GM18519 (cell line): ENCODE results near the gene ZNF496.
"Not testable (repeated sequence)": the region's sequence is repeated elsewhere in the genome, so short reads cannot be mapped to it uniquely, and the experiment has no call there.

Experiments
- ATAC-seq: cut with Tn5 transposase; IDR thresholded peaks from one replicate; pipeline ENCODE4 v1.9.1; 2021; ENCODE audit warnings: mild to moderate bottlenecking, moderate library complexity; ENCODE audit not compliant: unreplicated experiment, low FRiP score

ZNF496 gene

DNA sequence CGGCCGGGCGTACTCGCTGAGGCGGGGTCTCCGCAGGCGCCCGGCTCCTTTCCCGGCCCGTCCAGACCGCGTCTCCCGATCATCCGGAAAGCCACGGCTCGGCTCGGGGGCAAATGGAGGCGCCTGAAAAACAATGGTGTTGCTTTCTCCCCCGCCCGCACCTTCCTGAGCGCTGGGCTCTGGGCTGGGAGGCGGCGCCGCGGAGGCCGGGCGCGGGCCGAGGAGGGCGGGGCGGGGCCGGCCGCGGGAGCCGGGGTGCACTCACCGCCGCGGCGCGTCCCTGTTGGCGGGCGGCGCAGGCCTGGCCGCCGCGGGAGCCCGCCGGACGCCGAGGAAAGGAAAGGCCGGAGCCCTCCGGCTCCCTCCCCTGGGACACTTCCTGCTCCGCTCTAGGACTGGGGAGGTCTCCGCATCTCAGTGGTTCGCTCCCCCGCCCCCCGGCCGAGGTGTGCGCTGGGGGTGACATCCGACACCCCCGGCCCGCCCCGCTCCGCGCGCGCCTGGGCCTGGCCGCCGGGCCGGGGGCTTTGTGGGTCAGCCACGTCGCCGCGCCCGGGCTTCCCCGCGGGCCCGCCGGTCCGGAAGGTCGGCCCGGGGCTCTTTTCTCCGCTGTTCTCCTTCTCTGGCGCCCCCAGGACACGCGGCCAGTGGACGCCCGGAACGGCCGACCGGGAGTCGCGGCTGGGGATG lies at the start of gene ZNF496:
Gene ZNF496, minus strand, starts transcription at position 343 of the 690 bp plus-strand sequence. CDS start 2,289 bp downstream, outside the sequence.
- ATAC-seq, result peak; percentile 57

DNA sequence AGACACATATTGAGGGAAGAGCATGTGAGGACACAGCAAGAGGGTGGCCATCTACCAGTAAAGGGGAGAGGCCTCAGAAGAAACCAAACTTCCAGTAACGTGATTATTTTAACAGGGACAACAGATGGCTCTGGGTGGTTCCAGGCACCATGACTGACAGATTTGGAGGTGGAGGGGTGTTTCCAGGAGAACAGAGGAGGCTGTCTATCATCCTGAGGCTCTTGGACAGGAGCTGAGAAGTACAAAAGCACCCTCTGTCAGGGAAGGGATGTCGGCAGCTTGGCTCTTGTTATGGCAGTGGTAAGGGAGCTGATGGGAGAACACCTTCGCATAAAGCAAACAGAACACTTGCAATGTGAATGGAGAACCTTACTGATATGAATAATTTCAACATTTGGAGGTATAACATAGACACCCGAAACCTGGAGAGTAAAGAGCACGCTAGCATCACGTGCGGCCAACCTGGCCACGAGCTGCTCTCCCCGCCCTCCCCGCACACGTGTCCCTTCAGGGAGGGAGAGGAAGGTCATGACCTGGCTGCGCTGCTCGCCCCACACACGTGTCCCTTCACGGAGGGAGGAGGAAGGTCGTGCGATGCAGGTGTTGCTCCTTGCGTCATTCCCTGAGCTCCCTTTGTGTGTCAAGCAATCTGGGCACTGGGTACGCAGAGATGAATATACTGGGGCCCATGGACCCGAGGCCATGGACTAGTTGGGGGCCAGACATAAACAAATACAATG lies 46.8 kb upstream of the ZNF496 start:
- ATAC-seq, result no peak

DNA sequence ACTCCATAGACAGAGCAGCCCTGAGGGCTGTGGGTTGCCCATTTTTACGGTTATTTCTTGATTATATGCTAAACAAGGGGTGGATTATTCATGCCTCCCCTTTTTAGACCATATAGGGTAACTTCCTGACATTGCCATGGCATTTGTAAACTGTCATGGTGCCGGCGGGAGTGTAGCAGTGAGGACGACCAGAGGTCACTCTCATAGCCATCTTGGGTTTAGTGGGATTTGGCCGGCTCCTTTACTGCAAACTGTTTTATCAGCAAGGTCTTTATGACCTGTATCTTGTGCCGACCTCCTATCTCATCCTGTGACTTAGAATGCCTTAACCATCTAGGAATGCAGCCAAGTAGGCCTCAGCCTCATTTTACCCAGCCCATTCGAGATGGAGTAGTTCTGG lies 46.0 kb upstream of the ZNF496 start:
- ATAC-seq, result not testable (repeated sequence)

DNA sequence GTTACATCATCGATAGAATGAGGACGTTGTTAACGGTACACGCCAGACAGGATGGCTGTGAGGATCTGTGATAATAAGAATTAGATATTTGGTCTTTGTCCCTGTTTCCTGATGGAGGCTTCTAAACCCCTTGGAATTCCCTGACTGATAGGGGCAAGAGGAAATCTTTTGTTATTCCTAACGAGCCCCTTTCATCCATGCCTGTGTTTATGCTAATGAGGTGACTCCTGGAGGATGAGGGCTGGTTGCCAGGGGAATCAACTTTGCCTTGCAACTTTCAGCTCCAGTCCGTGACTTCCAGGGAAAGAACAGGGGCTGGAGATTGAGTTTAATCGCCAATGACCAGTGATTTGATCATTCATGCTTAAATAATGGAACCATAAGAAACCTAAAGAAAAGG lies 45.0 kb upstream of the ZNF496 start:
- ATAC-seq, result no peak

DNA sequence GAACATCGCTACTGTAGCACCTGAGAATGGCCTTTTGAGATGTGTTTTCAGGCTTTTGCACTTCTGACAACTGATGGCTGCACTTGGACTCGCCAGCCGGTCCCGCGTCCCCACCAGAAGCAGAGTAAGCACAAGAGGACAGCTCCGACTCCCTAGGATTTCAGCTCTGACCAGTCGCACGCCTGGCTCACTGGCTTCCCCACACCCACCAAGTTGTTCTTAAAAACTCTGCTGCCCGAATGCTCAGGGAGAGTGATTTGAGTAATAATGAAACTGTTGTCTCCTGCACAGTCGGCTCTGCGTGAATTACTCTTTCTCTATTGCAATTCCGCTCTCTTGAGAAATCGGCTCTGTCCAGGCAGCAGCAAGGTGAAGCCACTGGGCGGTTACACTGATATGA lies 44.1 kb upstream of the ZNF496 start:
- no peak for ATAC-seq

DNA sequence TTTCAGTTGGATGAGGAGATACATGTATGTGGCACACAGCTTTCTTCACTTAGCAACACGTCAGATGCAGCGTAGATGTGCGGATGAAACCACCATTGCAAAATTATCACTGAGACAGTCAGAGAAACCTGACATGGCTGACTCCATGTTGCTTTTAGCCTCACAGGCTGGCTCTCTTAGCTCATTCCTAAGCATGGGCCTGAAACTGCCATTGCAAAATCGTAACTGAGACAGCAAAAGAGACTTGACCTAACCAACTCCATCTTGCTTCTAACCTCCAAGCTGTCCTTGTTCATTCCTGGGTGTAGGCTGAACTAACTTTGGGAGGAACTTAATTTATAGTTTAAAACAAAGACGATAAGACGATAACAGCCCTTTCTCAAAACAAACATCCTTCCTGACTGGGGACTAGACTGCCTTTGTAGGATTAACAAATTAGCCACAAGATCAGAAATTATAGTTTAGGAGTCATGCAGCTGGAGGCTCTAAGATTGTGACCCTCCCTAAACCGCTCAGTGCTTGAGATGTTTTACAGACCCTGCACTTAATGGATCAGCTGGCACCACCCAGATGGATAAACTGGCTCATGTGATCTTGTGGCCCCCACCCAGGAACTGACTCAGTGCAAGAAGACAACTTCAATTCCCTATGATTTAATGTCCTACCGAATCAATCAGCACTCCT lies 43.1 kb upstream of the ZNF496 start:
- not testable (repeated sequence) for ATAC-seq

DNA sequence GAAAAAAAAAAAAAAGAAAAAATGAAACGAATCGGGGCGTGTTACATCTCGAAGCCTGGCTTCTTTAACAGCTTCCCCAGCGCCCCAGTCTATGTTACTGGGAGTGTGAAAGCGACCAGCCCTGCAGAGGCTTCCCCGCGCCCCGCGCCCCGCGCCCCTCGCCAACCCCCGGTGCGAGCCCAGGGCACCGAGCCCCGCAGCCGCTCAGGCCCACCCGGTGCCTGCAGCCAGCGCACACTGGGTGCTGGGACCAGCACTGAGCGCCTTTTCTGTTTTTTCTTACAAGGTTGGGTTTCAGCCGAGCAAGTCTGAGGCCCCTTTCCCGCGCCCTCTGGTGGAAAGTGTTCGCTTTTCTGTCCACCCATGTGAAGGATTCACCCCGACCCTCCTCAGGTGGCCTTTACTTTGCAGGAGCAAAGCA lies 42.1 kb upstream of the ZNF496 start:
- no peak for ATAC-seq

DNA sequence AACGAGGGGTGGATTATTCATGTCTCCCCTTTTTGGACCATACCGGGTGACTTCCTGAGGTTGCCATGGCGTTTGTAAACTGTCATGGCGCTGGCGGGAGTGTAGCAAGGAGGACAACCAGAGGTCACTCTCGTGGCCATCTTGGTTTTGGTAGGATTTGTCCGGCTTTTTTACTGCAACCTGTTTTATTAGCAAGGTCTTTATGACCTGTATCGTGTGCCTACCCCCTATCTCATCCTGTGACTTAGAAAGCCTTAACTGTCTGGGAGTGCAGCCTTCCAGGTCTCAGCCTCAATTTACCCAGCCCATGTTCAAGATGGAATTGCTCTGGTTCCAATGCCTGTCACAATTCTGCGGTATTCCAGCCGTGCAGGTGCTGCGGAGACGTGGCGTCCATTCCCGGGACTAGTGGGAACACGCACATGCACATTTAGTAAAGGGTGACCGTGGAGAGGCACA lies 40.2 kb upstream of the ZNF496 start:
- no peak for ATAC-seq

DNA sequence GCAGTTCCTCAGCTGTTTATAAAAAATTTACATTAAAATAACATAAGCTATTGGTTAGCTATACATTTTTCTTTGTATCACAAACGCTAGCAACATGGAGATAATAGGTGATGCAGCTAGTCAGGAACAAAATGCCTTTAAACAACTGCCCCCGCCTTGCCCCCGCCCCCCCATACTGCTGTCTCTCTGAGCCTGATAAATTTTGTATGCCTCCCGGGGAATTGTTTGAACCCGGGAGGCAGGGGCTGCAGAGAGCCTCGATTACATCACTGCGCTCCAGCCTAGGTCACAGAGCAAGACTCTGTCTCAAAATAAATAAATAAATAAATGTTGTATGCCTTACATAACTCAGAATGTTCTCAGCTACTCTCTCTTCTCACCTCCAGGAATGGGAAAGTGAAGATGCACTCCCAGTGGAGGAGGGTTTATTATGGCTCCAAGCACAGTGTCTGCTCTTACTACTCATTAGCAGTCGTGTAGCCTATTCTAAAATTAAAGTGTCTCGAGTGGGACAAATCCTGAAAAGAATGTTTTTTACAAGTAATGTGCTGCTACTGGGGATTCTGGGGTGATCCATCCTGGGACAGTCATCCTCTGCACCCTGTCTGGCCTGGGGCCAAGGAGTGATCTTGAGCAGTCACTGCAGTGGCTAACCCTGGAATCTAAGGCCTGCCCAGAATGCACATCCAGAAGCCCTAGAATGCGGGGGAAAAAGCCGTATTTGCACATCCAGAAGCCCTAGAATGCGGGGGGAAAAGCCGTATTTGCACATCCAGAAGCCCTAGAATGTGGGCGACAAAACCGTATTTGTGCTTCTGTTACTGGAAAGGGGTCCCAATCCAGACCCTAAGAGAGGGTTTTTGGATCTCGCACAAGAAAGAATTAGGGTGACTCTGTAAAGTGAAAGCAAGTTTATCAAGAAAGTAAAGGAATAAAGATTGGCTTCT lies 39.4 kb upstream of the ZNF496 start:
- no peak for ATAC-seq

DNA sequence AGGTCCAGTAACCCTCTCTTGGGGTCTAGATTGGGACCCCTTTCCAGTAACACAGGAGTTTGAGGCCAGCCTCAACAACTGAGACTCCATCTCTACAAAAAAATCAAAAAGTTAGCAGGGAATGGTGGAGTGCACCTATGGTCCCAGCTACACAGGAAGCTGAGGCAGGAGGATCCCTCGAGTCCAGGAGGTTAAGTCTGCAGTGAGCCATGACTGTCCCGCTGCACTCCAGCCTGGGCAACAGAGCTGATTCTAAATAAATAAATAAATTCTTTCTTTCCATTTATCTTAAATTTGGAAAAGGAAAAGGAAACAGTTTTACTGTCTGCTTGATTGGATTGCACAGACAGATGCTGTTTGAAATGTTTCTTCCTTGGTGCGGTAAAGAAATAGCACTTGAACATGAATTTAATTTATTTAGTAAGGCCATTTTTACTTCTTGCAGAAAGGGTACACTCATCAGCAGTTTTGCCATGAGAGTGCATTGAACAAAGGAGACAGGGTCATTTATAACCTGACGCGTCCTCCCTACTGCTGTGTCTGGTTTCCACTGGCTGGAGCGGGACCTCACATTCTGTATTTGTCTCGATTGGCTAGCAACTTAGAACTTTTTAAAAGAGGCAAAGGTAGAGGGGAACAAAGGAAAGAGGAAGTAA lies 37.0 kb upstream of the ZNF496 start:
- ATAC-seq, result no peak

DNA sequence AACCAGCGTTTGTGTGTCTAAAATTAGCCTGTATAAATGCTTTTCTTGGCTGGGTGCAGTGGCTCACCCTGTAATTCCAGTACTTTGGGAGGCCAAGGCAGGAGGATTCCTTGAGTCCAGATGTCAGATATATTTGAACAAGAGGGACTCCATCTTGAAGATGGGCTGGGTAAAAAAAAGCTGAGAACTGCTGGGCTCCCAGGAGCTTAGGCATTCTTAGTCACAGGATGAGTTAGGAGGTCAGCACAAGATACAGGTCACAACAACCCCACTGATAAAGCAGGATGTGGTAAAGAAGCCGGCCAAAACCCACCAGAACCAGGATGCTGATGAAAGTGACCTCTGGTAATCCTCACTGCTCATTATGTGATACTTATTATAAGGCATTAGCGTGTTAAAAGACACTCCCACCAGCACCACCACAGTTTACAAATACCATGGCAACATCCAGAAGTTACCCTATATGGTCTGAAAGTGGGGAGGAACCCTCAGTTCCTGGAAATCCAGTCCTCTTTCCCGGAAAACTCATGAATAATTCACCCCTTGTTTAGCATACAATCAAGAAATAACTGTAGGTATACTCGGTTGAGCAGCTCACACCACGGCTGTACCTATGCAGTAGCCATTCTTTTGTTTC lies 36.2 kb upstream of the ZNF496 start:
- no peak for ATAC-seq

DNA sequence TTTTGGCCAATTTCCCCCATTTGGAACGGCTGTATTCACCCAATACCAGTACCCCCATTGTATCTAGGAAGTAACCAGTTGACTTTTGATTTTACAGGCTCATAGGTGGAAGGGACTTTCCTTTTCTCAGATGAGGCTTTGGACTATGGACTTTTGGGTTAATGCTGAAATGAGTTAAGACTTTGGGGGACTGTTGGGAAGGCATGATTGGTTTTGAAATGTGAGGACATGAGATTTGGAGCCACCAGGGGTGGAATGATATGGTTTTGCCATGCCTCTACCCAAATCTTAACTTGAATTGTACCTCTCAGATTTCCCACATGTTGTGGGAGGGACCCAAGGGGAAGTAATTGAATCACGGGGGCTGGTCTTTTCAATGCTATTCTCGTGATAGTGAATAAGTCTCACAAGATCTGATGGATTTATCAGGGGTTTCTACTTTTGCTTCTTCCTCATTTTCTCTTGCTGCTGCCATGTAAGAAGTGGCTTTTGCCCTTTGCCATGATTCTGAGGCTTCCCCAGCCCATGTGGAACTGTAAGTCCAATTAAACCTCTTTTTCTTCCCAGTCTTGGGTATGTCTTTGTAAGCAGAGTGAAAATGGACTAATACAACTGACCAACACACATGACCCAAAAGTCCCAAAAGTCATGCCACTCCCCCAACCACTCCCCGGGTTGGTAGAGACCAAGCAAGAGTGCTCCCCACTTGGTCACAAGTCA lies 35.4 kb upstream of the ZNF496 start:
- no peak for ATAC-seq

DNA sequence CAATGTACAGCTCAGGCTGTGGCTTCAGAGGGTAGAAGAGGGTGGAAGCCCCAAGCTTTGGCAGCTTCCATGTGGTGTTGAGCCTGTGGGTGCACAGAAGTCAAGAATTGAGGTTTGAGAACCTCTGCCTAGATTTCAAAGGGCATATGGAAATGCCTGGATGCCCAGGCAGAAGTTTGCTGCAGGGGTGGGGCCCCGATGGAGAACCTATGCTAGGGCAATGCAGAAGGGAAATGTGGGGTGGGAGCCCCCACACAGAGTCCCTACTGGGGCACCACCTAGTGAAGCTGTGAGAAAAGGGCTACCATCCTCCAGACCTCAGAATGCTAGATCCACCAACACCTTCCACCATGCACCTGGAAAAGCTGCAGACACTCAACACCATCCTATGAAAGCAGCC lies 34.7 kb upstream of the ZNF496 start:
- ATAC-seq, result not testable (repeated sequence)

DNA sequence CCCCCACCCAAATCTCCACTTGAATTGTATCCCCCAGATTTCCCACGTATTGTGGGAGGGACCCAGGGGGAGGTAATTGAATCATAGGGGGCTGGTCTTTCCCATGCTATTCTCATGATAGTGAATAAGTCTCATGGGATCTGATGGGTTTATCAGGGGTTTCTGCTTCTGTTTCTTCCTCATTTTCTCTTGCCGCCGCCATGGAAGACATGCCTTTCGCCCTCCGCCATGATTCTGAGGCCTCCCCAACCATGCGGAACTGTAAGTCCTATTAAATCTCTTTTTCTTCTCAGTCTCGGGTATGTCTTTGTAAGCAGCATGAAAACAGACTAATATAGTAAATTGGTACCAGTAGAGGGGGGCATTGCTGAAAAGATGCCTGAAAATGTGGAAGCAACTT lies 33.4 kb upstream of the ZNF496 start:
- no peak for ATAC-seq

DNA sequence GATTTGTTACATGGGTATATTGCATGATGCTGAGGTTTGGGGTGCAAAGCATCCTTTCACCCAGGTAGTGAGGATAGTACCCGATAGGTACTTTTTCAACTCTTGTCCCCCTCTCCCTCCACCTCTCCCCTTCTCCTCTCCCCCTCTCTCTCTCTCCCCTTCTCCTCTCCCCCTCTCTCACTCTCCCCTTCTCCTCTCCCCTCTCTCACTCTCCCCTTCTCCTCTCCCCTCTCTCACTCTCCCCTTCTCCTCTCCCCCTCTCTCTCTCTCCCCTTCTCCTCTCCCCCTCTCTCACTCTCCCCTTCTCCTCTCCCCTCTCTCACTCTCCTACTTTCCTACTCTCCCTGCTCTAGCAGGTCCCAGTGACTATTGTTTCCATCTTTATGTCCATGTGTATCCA lies 31.3 kb upstream of the ZNF496 start:
- ATAC-seq, result not testable (repeated sequence)

DNA sequence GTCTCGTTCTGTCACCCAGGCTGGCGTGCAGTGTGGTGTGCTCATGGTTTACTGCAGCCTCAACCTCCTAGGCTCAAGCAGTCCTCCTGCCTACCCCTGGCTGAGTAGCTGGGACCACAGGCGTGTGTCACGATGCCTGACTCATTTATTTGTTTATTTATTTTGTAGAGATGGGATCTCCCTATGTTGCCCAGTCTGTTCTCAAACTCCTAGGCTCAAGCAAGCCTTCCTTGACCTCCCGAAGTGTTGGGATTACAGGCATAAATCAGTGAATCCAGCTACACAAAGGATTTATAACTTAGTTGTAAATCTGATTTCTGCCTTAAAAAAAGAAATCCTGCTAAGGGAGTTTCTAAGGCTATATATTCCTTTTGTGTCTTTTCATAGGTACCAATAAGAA lies 30.5 kb upstream of the ZNF496 start:
- no peak for ATAC-seq

DNA sequence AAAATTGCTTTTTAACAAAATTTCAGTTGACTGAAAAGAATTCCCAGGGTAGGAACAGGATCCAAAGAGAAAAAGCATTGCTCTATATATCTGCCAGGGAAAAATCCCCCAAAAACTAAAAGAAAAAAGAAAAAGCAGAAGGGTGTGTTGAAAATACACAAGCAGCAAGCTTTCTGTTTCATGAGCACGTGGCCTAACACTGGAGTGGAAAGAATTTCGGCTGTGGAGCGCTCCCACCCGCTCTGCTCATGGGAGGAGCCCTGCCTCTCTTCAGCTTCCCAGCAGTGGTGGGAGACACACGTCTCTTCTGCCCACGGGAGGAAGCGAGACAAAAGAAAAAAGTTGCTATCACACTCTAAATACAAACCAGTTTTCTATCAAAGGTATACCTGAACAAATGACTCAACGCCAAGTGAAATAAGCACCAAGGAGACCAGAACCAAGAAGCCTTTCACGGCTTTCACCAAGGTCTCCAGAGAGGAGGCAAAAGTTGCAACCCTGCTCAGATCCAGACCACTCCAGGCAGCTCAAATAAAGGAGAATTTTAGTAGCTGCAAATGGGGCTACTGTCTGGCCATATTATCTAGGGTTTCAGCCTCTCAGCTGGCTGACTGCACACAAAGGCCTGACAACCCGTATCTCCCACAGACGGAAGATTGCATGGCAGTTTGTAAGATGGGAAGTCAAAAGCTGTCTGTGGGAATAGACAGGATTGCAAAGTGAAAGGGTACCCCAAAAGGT lies 29.5 kb upstream of the ZNF496 start:
- ATAC-seq, result no peak
